ENCODE results near the gene ILDR2. TPM values are rescaled to one million over a fixed set of nuclear protein-coding genes. Genes with fewer than 3 reads are reported as not detected.

Gene ILDR2
- total and polyA plus RNA-seq, 10 of the 15 experiments (the other 5 are each of a cell fraction or from before 2014, with no cell fraction given): 0.05 to 5.3 (median 1.9) TPM

DNA sequence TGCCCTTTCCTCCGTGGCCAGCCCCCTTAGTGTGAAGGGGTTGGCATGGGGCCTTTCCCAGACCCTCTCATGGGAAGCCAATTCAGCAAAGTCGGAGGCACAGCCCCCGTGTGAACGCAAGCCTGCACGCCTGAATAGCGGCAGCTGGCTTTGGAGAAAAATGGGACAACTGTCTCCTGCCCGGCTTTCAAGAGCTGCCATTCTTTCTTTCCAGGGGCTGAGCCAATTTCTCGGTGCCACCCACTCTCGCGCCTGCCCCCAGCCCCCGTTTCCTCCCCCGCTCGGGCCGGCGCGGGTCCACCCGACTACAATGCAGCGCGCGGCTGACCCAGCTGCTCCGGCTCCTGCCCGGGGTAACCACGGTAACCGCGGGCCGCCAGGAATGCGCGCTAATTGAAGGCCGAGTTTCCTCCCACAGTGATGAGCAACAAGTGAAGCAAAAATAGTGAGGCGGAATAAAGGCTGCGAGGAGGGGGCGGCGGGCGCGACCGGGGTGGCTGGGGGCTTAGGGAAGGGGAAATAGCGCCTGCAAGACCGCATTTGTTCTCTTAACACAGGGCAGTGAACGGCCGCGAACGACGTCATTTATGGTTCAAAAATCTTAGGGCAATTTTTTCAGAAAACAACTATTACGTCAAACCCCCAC is 27.8 kb downstream of the ILDR2 start:
- BruUV-seq (replicated peaks): no TSS peak
- DNase-seq (ENCODE audit: low read depth, low spot score): no peak
- POLR2A ChIA-PET: no interaction called here
- in situ Hi-C loops (cut with MboI) (no loop called here), intact Hi-C loops (cut with micrococcal nuclease; ENCODE audit: unreplicated experiment) (no loop called here)
- CTCF ChIA-PET: no interaction called here
- 4% methylated on average over 42 of the region's 44 CpGs for WGBS (ENCODE audit: insufficient coverage, insufficient replicate concordance, low lambda C conversion rate, missing lambda C conversion rate)
- no peak overlapping the region for H3K9ac ChIP-seq (ENCODE audit: control insufficient read depth, insufficient read depth, low read length)
- no peaks in the 10 kb centered on the region for H3K9me3 ChIP-seq (replicated peaks; ENCODE audit: control insufficient read depth, insufficient read depth, low read length)
- ATAC-seq: no peak
- RAD21 ChIA-PET (ENCODE audit: unreplicated experiment): no interaction called here
- H3K36me3 ChIP-seq (ENCODE audit: control insufficient read depth in 2 of 2, insufficient read depth in 2 of 2, low read length in 1 of 2): no peaks in the 10 kb centered on the region
- no peak overlapping the region for H3K4me3 ChIP-seq
- H2AFZ ChIP-seq (ENCODE audit: control insufficient read depth, low read depth, low read length): no peak overlapping the region; the same call in 1 of the 2 replicates
- no peak overlapping the region for H3K27ac ChIP-seq (ENCODE audit: control insufficient read depth, insufficient read depth)
- H3K4me2 ChIP-seq (ENCODE audit: control insufficient read depth, insufficient read depth): peak overlapping the region; percentile 61; the same call in 1 of the 2 replicates
- peaks cover 0 to 2% of the 10 kb centered on the region in 2 experiments; a peak in 1 of 4 replicates for H3K27me3 ChIP-seq (replicated peaks in 1 of 2; ENCODE audit: control insufficient read depth in 2 of 2, insufficient read depth in 2 of 2, low read length in 1 of 2)
- H3K4me1 ChIP-seq (ENCODE audit: control insufficient read depth, insufficient read depth, low read length): no peaks in the 10 kb centered on the region; the same call in 1 of the 2 replicates
- no peak for TF ChIP-seq ZNF592 (IDR thresholded peaks at IDR 0.05)
- no peak for TF ChIP-seq JUNB (IDR thresholded peaks at IDR 0.05)
- no peak for TF ChIP-seq NBN (IDR thresholded peaks at IDR 0.05)
- no peak for TF ChIP-seq ZSCAN29 (IDR thresholded peaks at IDR 0.05)
- no peak for TF ChIP-seq TCF12 (IDR thresholded peaks at IDR 0.05; ENCODE audit: low read depth, low read length)
- TF ChIP-seq MYB (IDR thresholded peaks at IDR 0.05; ENCODE audit: borderline replicate concordance, low read depth, low read length): no peak
- H4K20me1 ChIP-seq (ENCODE audit: control insufficient read depth, insufficient read depth): no peaks in the 10 kb centered on the region
- SMC1A ChIA-PET (ENCODE audit: uncharacterized antibody, unreplicated experiment): no interaction called here
- H3K79me2 ChIP-seq (ENCODE audit: control insufficient read depth, insufficient read depth, low read length): no peaks in the 10 kb centered on the region
- FAIRE-seq: no peak
